GM12878 (cell line): ENCODE measurements around the gene HDHD3. TPM values are rescaled to one million over a fixed set of nuclear protein-coding genes. Genes with fewer than 3 reads are reported as not detected.

Experiments used
- ASH2L ChIP-seq: fragments of 300-600, 200-600 bp; sonication (generic); IDR thresholded peaks from 2 replicates; pipeline ENCODE4 v1.6.1; 2017; ENCODE audit warnings: low read depth, mild to moderate bottlenecking, borderline replicate concordance
- DPF2 ChIP-seq: fragments of 450-650 bp; IDR thresholded peaks from 2 replicates; pipeline ENCODE4 v1.6.1; 2017; ENCODE audit warnings: mild to moderate bottlenecking
- EGR1 ChIP-seq, 2 experiments: IDR thresholded peaks; 1 replicate in 1 of 2; 2 replicates in 1 of 2; pipeline ENCODE4 v1.6.1; 2011 to 2012; ENCODE audit warnings: low read depth in 2 of 2, low read length in 2 of 2, borderline replicate concordance in 1 of 2, mild to moderate bottlenecking in 1 of 2, moderate library complexity in 1 of 2
- EZH2 ChIP-seq: IDR thresholded peaks from 2 replicates; pipeline ENCODE4 v1.6.1; 2012; ENCODE audit warnings: low read depth, mild to moderate bottlenecking, control low read depth, inconsistent platforms, low read length, borderline replicate concordance; ENCODE audit not compliant: control insufficient read depth
- IKZF1 ChIP-seq: fragments of 450-650 bp; conservative IDR thresholded peaks from 2 replicates; pipeline ENCODE4 v1.6.1; 2017; ENCODE audit warnings: antibody characterized with exemption, mild to moderate bottlenecking
- MTA2 ChIP-seq: fragments of 450-650 bp; IDR thresholded peaks from 2 replicates; pipeline ENCODE4 v1.6.1; 2016; ENCODE audit warnings: low read depth, mild to moderate bottlenecking, moderate library complexity
- MXI1 ChIP-seq: fragments of 150-350 bp; IDR thresholded peaks from 2 replicates; pipeline ENCODE4 v1.6.1; 2011; ENCODE audit warnings: low read depth, mild to moderate bottlenecking, inconsistent platforms, low read length, improper control_type of control experiment
- NRF1 ChIP-seq: conservative IDR thresholded peaks from 2 replicates; pipeline ENCODE4 v1.6.1; 2011; ENCODE audit warnings: mild to moderate bottlenecking, low read depth, low read length, improper control_type of control experiment
- PAX5 ChIP-seq: IDR thresholded peaks from 2 replicates; pipeline ENCODE4 v1.6.1; 2011; ENCODE audit warnings: low read depth, low read length, borderline replicate concordance
- PAX8 ChIP-seq: fragments of 450-650 bp; IDR thresholded peaks from 2 replicates; pipeline ENCODE4 v1.6.1; 2017; ENCODE audit warnings: mild to moderate bottlenecking, moderate library complexity
- POU2F2 ChIP-seq: IDR thresholded peaks from 3 replicates; pipeline ENCODE4 v1.6.1; 2011; ENCODE audit warnings: low read depth, mild to moderate bottlenecking, low read length, borderline replicate concordance
- RAD21 ChIP-seq: IDR thresholded peaks from 2 replicates; pipeline ENCODE4 v1.6.1; 2011; ENCODE audit warnings: mild to moderate bottlenecking, low read depth, low read length, moderate library complexity; ENCODE audit not compliant: insufficient read depth
- RAD51 ChIP-seq: fragments of 450-650 bp; IDR thresholded peaks from 2 replicates; pipeline ENCODE4 v1.6.1; 2016; ENCODE audit warnings: moderate library complexity, mild to moderate bottlenecking, inconsistent platforms
- SIX5 ChIP-seq: IDR thresholded peaks from 2 replicates; pipeline ENCODE4 v1.6.1; 2011; ENCODE audit warnings: mild to moderate bottlenecking, low read depth, low read length, moderate library complexity; ENCODE audit not compliant: severe bottlenecking
- SMAD5 ChIP-seq: IDR thresholded peaks from 2 replicates; pipeline ENCODE4 v1.6.1; 2016; ENCODE audit warnings: antibody characterized with exemption, low read depth
- STAT1 ChIP-seq: fragments of 450-650 bp; conservative IDR thresholded peaks from 2 replicates; pipeline ENCODE4 v1.6.1; 2014; ENCODE audit warnings: antibody characterized with exemption, mild to moderate bottlenecking
- YY1 ChIP-seq: IDR thresholded peaks from 2 replicates; pipeline ENCODE4 v1.6.1; 2011; ENCODE audit warnings: low read depth, mild to moderate bottlenecking, low read length
- ZNF274 ChIP-seq: IDR thresholded peaks from one replicate; pipeline ENCODE4 v1.8.0; 2011; ENCODE audit not compliant: insufficient read length, insufficient read depth
- ZZZ3 ChIP-seq: IDR thresholded peaks from 2 replicates; pipeline ENCODE4 v1.6.1; 2011; ENCODE audit warnings: low read depth; ENCODE audit not compliant: control insufficient read depth, insufficient read length
- polyA plus RNA-seq, 11 experiments: library from polyadenylated mRNA; depleted of rRNA in 4 of 11; unstranded in 6 of 11; stranded (reverse) in 5 of 11; fragments of >200 nt; fragmentation: Nextera tagmentation in 4 of 11; fragmentation: Illumina TruSeq in 1 of 11; extraction: Ambion mirVana in 4 of 11; extraction: Trizol in 1 of 11; gene quantifications; 1 replicate in 1 of 11; 2 replicates in 10 of 11; pipeline versions ENCODE4 v1.2.1 to v1.2.3, GENCODE V29; 2011 to 2016; ENCODE audit warnings: inconsistent platforms in 2 of 11, missing spikeins in 2 of 11, low read depth in 1 of 11
- total RNA-seq, 4 experiments: library from RNA; depleted of rRNA in 3 of 4; stranded (reverse); fragments of >200 nt in 3 of 4; fragmentation: Illumina TruSeq in 1 of 4; extraction: Trizol in 1 of 4; gene quantifications; 2 replicates each; pipeline versions ENCODE4 v1.2.1 to v1.2.3, GENCODE V29; 2013 to 2021
- TF ChIP-seq, protein P1 (sequence below): IDR thresholded peaks from 2 replicates; pipeline ENCODE4 v1.6.1; 2012; ENCODE audit warnings: low read depth, low read length, improper control_type of control experiment
- TF ChIP-seq, protein P2 (sequence below): IDR thresholded peaks from 2 replicates; pipeline ENCODE4 v1.6.1; 2012; ENCODE audit warnings: mild to moderate bottlenecking, low read depth, low read length
- TF ChIP-seq, protein P3 (sequence below): fragments of 450-650 bp; IDR thresholded peaks from 2 replicates; pipeline ENCODE4 v1.6.1; 2016; ENCODE audit warnings: mild to moderate bottlenecking, moderate library complexity, borderline replicate concordance

HDHD3 gene
- total and polyA plus RNA-seq, 10 of the 15 experiments (the other 5 are each of a cell fraction or from before 2014, with no cell fraction given), result 1.3 to 29.4 (median 17.9) TPM

DNA sequence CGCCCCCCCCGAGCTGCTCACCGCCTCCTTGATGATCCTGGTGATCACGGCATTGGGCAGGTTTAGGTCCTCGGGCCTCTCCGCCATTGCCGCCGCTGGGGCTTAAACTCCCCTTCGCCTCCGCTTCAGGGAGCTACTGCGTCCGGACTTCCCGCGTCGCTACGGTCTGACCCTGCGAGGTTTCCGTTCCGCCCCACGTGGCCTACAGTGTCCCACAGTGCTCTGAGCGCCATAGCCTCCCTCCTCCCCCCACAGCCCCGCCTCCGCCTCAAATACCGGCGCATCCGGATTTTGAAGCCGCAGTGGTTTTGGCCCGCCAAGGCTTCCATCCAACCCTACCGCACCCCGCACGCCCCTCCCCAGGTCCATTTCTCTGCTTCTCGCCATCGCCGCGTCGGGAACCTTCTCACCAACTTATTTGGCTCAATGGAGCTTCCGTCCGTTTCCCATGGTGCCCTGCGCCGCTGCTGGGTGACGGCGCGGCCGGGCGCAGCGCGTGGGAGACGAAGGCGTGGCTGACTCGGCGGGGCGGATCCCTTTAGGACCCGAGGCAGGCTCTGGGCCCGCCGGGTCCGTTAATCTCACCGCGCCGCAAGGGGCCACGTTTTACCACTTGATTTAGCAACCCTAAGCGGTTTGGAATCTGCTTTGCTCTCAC lies 33.5 kb upstream of the HDHD3 start, which contains the start of the genes C9orf43 and POLE3 (continued):
- TF ChIP-seq EZH2 (no peak), RAD21 (no peak), SIX5 (peak; percentile 55), IKZF1 (peak; percentile 87), YY1 (peak; percentile 93), ZZZ3 (no peak), MTA2 (no peak), EGR1 (IDR thresholded peaks at IDR 0.05; ENCODE audit: borderline replicate concordance in 1 of 2, low read depth in 2 of 2, low read length in 2 of 2) (peak in 1 of 2 experiments; percentile 89; a peak in 2 of 3 replicates), RAD51 (peak; percentile 93), MXI1 (peak; percentile 85), POU2F2 (peak; percentile 63), DPF2 (peak; percentile 43; the same call in 1 of the 2 replicates), SMAD5 (peak; percentile 51), NRF1 (peak; percentile 31; the same call in 1 of the 2 replicates), ZNF274 (no peak), PAX5 (peak; percentile 51; the same call in 1 of the 2 replicates), STAT1 (0 out of 2 replicates have a peak, but pooled peaks have one; percentile 55), PAX8 (no peak), ASH2L (0 out of 2 replicates have a peak, but pooled peaks have one; percentile 72)
- TF ChIP-seq, protein P1, sequence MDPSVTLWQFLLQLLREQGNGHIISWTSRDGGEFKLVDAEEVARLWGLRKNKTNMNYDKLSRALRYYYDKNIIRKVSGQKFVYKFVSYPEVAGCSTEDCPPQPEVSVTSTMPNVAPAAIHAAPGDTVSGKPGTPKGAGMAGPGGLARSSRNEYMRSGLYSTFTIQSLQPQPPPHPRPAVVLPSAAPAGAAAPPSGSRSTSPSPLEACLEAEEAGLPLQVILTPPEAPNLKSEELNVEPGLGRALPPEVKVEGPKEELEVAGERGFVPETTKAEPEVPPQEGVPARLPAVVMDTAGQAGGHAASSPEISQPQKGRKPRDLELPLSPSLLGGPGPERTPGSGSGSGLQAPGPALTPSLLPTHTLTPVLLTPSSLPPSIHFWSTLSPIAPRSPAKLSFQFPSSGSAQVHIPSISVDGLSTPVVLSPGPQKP, result peak; percentile 58
- TF ChIP-seq, protein P2, sequence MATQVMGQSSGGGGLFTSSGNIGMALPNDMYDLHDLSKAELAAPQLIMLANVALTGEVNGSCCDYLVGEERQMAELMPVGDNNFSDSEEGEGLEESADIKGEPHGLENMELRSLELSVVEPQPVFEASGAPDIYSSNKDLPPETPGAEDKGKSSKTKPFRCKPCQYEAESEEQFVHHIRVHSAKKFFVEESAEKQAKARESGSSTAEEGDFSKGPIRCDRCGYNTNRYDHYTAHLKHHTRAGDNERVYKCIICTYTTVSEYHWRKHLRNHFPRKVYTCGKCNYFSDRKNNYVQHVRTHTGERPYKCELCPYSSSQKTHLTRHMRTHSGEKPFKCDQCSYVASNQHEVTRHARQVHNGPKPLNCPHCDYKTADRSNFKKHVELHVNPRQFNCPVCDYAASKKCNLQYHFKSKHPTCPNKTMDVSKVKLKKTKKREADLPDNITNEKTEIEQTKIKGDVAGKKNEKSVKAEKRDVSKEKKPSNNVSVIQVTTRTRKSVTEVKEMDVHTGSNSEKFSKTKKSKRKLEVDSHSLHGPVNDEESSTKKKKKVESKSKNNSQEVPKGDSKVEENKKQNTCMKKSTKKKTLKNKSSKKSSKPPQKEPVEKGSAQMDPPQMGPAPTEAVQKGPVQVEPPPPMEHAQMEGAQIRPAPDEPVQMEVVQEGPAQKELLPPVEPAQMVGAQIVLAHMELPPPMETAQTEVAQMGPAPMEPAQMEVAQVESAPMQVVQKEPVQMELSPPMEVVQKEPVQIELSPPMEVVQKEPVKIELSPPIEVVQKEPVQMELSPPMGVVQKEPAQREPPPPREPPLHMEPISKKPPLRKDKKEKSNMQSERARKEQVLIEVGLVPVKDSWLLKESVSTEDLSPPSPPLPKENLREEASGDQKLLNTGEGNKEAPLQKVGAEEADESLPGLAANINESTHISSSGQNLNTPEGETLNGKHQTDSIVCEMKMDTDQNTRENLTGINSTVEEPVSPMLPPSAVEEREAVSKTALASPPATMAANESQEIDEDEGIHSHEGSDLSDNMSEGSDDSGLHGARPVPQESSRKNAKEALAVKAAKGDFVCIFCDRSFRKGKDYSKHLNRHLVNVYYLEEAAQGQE, result no peak
- TF ChIP-seq, protein P3, sequence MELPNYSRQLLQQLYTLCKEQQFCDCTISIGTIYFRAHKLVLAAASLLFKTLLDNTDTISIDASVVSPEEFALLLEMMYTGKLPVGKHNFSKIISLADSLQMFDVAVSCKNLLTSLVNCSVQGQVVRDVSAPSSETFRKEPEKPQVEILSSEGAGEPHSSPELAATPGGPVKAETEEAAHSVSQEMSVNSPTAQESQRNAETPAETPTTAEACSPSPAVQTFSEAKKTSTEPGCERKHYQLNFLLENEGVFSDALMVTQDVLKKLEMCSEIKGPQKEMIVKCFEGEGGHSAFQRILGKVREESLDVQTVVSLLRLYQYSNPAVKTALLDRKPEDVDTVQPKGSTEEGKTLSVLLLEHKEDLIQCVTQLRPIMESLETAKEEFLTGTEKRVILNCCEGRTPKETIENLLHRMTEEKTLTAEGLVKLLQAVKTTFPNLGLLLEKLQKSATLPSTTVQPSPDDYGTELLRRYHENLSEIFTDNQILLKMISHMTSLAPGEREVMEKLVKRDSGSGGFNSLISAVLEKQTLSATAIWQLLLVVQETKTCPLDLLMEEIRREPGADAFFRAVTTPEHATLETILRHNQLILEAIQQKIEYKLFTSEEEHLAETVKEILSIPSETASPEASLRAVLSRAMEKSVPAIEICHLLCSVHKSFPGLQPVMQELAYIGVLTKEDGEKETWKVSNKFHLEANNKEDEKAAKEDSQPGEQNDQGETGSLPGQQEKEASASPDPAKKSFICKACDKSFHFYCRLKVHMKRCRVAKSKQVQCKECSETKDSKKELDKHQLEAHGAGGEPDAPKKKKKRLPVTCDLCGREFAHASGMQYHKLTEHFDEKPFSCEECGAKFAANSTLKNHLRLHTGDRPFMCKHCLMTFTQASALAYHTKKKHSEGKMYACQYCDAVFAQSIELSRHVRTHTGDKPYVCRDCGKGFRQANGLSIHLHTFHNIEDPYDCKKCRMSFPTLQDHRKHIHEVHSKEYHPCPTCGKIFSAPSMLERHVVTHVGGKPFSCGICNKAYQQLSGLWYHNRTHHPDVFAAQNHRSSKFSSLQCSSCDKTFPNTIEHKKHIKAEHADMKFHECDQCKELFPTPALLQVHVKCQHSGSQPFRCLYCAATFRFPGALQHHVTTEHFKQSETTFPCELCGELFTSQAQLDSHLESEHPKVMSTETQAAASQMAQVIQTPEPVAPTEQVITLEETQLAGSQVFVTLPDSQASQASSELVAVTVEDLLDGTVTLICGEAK, result peak; percentile 52; the same call in 1 of the 2 replicates
